NCI-H82 treated with DMSO at 0.1 percent for 48 hours (cell line): ENCODE measurements around the gene BTNL8.
"Not testable (repeated sequence)": the region's sequence is repeated elsewhere in the genome, so short reads cannot be mapped to it uniquely, and the experiment has no call there.

ENCODE experiments used
- DNase-seq: peaks from one replicate; lab custom pipeline; 2025; ENCODE audit not compliant: unreplicated experiment; lab: John Stamatoyannopoulos, UW

BTNL8 gene

GRCh38 chr5:180874804-180875582 lies 24.0 kb upstream of the BTNL8 start:
- DNase-seq = no peak

GRCh38 chr5:180875860-180876426 lies 23.0 kb upstream of the BTNL8 start:
- no peak for DNase-seq

GRCh38 chr5:180885845-180886529 lies 13.0 kb upstream of the BTNL8 start:
- DNase-seq = not testable (repeated sequence)

- no peak for DNase-seq
These were observed 9.6 kb upstream of the BTNL8 start for GRCh38 chr5:180889381-180889780.

GRCh38 chr5:180895330-180895729 lies 3.6 kb upstream of the BTNL8 start:
- not testable (repeated sequence) for DNase-seq

GRCh38 chr5:180900178-180900577 lies 1.2 kb downstream of the BTNL8 start:
- no peak for DNase-seq

GRCh38 chr5:180901319-180902009 lies 2.5 kb downstream of the BTNL8 start:
- no peak for DNase-seq

GRCh38 chr5:180908400-180908799 lies 9.4 kb downstream of the BTNL8 start:
- no peak for DNase-seq

GRCh38 chr5:180908998-180909731 lies 10.2 kb downstream of the BTNL8 start:
- DNase-seq = no peak

GRCh38 chr5:180909782-180910181 lies 10.8 kb downstream of the BTNL8 start:
- no peak for DNase-seq

GRCh38 chr5:180910182-180910581 lies 11.2 kb downstream of the BTNL8 start:
- DNase-seq = no peak

- DNase-seq = no peak
These were observed 11.8 kb downstream of the BTNL8 start for GRCh38 chr5:180910735-180911134.

GRCh38 chr5:180914646-180915045 lies 15.7 kb downstream of the BTNL8 start:
- DNase-seq = no peak

- no peak for DNase-seq
These were observed 17.0 kb downstream of the BTNL8 start for GRCh38 chr5:180915924-180916323.

- no peak for DNase-seq
These were observed 19.4 kb downstream of the BTNL8 start for GRCh38 chr5:180918380-180918779.

- no peak for DNase-seq
These were observed 21.8 kb downstream of the BTNL8 start for GRCh38 chr5:180920710-180921109.

- DNase-seq = no peak
These were observed 24.0 kb downstream of the BTNL8 start for GRCh38 chr5:180922932-180923331.

- no peak for DNase-seq
These were observed 33.7 kb downstream of the BTNL8 start for GRCh38 chr5:180932660-180933059.

- DNase-seq = no peak
These were observed 36.2 kb downstream of the BTNL8 start for GRCh38 chr5:180935203-180935602.

GRCh38 chr5:180938294-180938693 lies 39.3 kb downstream of the BTNL8 start:
- no peak for DNase-seq
